ENCODE measurements around the gene PDE6B. TPM values are rescaled to one million over a fixed set of nuclear protein-coding genes. Genes with fewer than 3 reads are reported as not detected.

Gene PDE6B
- total and polyA plus RNA-seq, 2 experiments from 2014 or later = 17.3 to 26.1 TPM

DNA sequence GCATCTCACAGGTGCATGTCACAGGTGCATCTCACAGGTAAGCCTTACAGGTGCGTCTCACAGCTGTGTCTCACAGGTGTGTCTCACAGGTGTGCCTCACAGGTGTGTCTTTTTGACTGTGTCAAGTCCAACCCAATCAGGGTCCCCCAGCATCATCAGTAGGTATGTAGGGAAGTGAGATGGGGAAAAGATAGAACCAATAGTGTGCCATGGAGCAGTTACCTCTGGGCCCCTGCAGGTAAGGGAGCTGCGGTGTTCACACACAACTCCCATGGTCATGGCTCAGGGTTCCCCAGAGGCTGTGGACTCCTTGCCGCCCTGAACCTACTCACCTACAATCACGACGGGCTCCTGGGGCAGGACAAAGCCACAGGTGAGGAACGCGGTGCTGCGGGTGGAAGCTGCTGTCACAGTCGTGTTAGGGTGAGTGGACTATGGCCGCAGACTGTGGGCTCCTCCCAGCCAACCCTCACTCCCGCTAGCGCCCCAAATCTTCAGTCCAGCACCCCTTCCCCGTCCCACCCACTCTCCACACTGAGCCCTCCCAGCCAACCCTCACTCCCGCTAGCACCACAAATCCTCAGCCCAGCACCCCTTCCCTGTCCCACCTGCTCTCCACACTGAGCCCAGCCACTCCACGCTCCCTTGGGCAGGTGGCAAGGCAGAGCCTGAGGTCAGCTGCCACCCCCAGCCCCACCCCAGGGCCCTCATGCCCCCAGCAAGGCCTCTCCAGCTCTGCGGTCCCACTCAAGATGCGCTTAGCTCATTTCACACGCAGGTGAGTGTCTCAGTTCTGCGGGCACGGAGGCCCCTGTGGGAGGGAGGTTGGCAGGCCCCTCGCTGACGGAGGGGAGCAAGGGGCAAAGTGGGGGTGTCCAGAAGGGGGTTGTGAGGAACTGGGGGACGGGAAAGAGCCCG lies 2.1 kb upstream of the PDE6B start:
- WGBS (ENCODE audit: low lambda C conversion rate, missing lambda C conversion rate) = 89% methylated on average over 20 of the region's 24 CpGs
- H3K79me2 ChIP-seq = no peaks in the 10 kb centered on the region
- no peak overlapping the region for H3K27ac ChIP-seq
- no peaks in the 10 kb centered on the region for H3K36me3 ChIP-seq (replicated peaks; ENCODE audit: insufficient read depth, low read depth)
- DNase-seq (ENCODE audit: low spot score) = no peak
- H3K4me3 ChIP-seq = no peak overlapping the region
- TF ChIP-seq EZH2 (IDR thresholded peaks at IDR 0.05; ENCODE audit: borderline replicate concordance) (no peak), EZH2phosphoT487 (IDR thresholded peaks at IDR 0.05; ENCODE audit: low read depth, severe bottlenecking, unreplicated experiment) (no peak)
- TF ChIP-seq, protein P1, sequence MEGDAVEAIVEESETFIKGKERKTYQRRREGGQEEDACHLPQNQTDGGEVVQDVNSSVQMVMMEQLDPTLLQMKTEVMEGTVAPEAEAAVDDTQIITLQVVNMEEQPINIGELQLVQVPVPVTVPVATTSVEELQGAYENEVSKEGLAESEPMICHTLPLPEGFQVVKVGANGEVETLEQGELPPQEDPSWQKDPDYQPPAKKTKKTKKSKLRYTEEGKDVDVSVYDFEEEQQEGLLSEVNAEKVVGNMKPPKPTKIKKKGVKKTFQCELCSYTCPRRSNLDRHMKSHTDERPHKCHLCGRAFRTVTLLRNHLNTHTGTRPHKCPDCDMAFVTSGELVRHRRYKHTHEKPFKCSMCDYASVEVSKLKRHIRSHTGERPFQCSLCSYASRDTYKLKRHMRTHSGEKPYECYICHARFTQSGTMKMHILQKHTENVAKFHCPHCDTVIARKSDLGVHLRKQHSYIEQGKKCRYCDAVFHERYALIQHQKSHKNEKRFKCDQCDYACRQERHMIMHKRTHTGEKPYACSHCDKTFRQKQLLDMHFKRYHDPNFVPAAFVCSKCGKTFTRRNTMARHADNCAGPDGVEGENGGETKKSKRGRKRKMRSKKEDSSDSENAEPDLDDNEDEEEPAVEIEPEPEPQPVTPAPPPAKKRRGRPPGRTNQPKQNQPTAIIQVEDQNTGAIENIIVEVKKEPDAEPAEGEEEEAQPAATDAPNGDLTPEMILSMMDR (IDR thresholded peaks at IDR 0.05; ENCODE audit: poor library complexity) = no peak
- H3K4me2 ChIP-seq = no peak overlapping the region
- no peaks in the 10 kb centered on the region for H3K9me2 ChIP-seq (replicated peaks; ENCODE audit: insufficient read depth)
- no peak overlapping the region for H2AFZ ChIP-seq
- no peaks in the 10 kb centered on the region for H3K9me3 ChIP-seq (ENCODE audit: low read depth)
- no peaks in the 10 kb centered on the region for H3K4me1 ChIP-seq (ENCODE audit: insufficient read depth)
- H4K20me1 ChIP-seq (ENCODE audit: insufficient read depth, poor library complexity, severe bottlenecking) = no peaks in the 10 kb centered on the region
- H3K27me3 ChIP-seq = no peaks in the 10 kb centered on the region

DNA sequence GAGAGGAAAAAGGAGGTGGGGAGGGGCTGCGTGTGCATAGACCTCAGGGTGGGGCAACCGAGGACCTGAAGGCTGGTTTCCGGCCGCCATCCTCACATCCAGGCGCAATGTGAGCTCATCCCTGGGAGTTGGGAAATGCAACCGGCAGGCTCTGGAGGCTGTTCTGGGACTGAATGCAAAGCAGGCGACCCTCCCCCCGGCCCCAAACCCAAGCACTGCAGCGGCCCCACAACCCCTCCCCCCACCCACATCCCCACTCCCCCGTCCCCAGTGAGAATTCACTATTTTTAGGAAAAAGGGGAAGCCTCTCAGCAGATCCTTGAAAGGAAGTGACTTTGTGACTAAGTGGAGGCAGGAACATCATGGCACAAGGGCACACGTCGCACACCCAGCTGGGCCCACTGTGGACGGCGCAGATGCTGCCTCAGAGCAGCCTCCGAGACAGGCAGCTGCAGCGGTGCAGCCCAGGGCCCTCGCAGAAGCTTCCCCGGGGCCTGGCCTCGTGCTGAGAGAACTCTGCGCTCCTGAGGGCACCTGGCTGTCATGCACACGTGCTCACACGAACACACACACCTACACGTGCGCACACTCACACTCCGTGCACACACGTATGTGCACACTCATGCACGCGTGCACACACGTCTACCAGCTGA lies 1.3 kb upstream of the PDE6B start:
- TF ChIP-seq EZH2phosphoT487 (IDR thresholded peaks at IDR 0.05; ENCODE audit: low read depth, severe bottlenecking, unreplicated experiment) = no peak
- TF ChIP-seq EZH2 (IDR thresholded peaks at IDR 0.05; ENCODE audit: borderline replicate concordance) = no peak
- TF ChIP-seq, protein P1 (IDR thresholded peaks at IDR 0.05; ENCODE audit: poor library complexity) = no peak
- no peaks in the 10 kb centered on the region for H3K27me3 ChIP-seq
- no peak overlapping the region for H3K27ac ChIP-seq
- H3K9me3 ChIP-seq (ENCODE audit: low read depth) = no peaks in the 10 kb centered on the region
- H2AFZ ChIP-seq = no peak overlapping the region
- no peak overlapping the region for H3K4me2 ChIP-seq
- H3K79me2 ChIP-seq = no peaks in the 10 kb centered on the region
- no peak overlapping the region for H3K4me3 ChIP-seq
- no peaks in the 10 kb centered on the region for H3K9me2 ChIP-seq (replicated peaks; ENCODE audit: insufficient read depth)
- H3K4me1 ChIP-seq (ENCODE audit: insufficient read depth) = no peaks in the 10 kb centered on the region
- DNase-seq (ENCODE audit: low spot score) = no peak
- H4K20me1 ChIP-seq (ENCODE audit: insufficient read depth, poor library complexity, severe bottlenecking) = no peaks in the 10 kb centered on the region
- no peaks in the 10 kb centered on the region for H3K36me3 ChIP-seq (replicated peaks; ENCODE audit: insufficient read depth, low read depth)
- WGBS (ENCODE audit: low lambda C conversion rate, missing lambda C conversion rate) = 78% methylated on average over 24 of the region's 29 CpGs

DNA sequence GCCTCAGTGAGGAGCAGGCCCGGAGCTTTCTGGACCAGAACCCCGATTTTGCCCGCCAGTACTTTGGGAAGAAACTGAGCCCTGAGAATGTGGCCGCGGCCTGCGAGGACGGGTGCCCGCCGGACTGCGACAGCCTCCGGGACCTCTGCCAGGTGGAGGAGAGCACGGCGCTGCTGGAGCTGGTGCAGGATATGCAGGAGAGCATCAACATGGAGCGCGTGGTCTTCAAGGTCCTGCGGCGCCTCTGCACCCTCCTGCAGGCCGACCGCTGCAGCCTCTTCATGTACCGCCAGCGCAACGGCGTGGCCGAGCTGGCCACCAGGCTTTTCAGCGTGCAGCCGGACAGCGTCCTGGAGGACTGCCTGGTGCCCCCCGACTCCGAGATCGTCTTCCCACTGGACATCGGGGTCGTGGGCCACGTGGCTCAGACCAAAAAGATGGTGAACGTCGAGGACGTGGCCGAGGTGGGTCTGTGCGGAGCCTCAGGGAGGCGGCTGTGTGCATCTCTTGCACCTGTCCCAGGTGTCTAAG lies 323 bp downstream of the PDE6B start:
- Histone ChIP-seq H3K79me2 (no peaks in the 10 kb centered on the region), H2AFZ (no peak overlapping the region), H3K27me3 (no peaks in the 10 kb centered on the region), H3K4me2 (no peak overlapping the region), H3K4me1 (ENCODE audit: insufficient read depth) (no peaks in the 10 kb centered on the region), H3K36me3 (replicated peaks; ENCODE audit: insufficient read depth, low read depth) (no peaks in the 10 kb centered on the region), H3K9me2 (replicated peaks; ENCODE audit: insufficient read depth) (no peaks in the 10 kb centered on the region), H3K4me3 (no peak overlapping the region), H4K20me1 (ENCODE audit: insufficient read depth, poor library complexity, severe bottlenecking) (no peaks in the 10 kb centered on the region), H3K9me3 (ENCODE audit: low read depth) (no peaks in the 10 kb centered on the region), H3K27ac (no peak overlapping the region)
- TF ChIP-seq EZH2phosphoT487 (IDR thresholded peaks at IDR 0.05; ENCODE audit: low read depth, severe bottlenecking, unreplicated experiment) (no peak), EZH2 (IDR thresholded peaks at IDR 0.05; ENCODE audit: borderline replicate concordance) (no peak)
- TF ChIP-seq, protein P1 (IDR thresholded peaks at IDR 0.05; ENCODE audit: poor library complexity) = no peak
- 94% methylated on average over 38 of the region's 39 CpGs for WGBS (ENCODE audit: low lambda C conversion rate, missing lambda C conversion rate)
- DNase-seq (ENCODE audit: low spot score) = no peak
